Activated CD4-positive, alpha-beta T cell treated with anti-CD3 and anti-CD28 coated beads for 4 hours (primary cell): ENCODE measurements around the gene PPP6R1.

ENCODE experiments used
- DNase-seq, 2 donors: peaks; one replicate each; pipeline ENCODE4 v3.0.0-alpha.2; 2020

The PPP6R1 gene

DNA sequence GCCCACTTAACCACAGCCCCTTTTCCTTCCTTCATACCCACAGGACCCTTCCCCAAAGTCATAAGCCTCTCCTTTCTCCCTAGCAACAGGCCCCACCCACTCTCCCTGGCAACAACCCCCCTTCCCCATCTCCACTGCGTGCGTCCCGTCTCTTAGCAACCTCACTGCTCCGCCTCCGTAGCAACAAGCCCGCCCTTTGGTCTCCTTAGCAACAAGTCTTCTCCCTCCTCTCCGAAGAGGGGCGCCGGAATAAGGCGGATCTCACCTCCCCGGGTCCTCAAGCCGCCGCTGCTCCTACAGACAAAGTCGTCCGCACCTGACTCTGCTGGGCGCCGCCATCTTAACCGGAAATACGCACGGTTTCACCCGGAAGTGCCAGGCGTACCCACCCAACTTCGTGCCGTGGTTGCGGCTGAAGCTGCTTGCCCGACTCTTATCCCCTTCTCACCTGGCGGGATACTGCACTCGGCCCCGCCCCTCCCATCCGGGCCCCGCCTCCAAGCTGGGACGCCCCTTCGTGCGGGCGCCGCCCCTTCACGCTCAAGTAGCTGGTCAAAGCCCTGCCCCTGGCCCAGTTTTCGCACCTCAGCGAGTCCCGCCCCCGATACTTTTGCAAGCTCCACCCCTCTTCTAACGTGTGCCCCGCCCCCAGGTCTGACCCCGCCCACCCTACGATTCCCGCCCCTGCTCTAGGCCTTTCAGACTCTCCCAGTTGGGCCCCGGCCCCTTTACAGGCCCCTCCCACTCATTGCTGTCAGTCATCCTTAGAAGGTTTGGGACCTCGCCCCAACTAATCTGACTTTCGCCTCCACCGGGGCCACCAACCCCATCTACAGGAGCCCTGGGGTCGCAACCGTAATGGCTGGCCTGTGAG is 21.2 kb upstream of the PPP6R1 start, which contains the start of gene HSPBP1:
TSS of gene HSPBP1 (minus strand) at position 341 of the 874 bp plus-strand sequence. CDS start 502 bp downstream, outside the sequence.
- peak; percentile 90 to 93 for DNase-seq

DNA sequence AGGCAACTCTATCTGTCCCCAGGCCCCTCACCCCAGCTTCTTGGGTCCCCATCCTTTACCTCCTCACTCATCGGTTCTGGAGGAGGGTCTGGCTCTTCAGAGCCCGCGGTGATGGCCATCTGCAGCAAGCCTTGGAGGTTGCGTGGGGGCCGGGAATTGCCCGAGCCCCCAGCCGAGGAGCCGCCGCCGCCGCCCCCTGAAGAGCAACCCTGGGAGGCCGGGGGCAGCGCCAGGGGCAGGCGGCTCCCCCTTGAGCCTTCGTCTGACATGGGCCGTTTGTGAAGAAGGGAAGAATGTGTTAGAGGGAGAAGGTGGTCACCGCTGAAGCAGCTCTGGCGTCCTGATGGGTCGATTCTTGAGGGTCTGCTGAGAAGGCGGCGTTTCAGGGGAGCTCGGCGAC is 20.5 kb upstream of the PPP6R1 start:
- DNase-seq = no peak

DNA sequence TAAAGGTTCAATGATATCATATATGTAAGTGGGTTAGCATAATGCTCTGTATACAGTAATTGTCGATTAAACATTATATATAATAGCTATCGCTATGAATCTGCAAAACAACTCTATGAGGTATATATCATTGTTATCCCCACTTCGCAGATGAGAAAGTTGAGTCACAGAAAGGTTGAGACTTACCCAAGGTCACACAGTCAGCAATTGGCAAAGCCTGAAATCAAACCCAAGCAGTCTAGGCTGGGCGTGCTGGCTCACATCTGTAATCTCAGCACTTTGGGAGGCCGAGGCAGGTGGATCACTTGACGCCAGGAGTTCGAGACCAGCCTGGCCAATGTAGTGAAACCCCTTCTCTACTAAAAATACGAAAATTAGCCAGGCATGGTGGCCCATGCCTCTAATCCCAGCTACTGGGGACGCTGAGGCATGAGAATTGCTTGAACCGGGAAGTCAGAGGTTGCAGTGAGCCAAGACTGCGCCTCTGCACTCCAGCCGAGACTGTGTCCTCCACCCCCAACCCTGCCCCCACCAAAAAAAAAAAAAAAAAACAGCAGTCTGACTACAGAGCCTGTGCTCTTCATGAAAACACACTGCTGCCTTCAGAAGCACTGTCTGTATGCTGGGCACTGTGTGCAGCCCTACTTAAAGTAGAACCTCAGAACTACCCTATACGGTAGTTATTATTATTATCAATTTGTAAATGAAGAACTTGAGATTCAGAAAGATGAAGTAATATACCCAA is 19.7 kb upstream of the PPP6R1 start:
- no peak for DNase-seq

GRCh38 chr19:55277494-55277893 is 18.7 kb upstream of the PPP6R1 start:
- no peak for DNase-seq

DNA sequence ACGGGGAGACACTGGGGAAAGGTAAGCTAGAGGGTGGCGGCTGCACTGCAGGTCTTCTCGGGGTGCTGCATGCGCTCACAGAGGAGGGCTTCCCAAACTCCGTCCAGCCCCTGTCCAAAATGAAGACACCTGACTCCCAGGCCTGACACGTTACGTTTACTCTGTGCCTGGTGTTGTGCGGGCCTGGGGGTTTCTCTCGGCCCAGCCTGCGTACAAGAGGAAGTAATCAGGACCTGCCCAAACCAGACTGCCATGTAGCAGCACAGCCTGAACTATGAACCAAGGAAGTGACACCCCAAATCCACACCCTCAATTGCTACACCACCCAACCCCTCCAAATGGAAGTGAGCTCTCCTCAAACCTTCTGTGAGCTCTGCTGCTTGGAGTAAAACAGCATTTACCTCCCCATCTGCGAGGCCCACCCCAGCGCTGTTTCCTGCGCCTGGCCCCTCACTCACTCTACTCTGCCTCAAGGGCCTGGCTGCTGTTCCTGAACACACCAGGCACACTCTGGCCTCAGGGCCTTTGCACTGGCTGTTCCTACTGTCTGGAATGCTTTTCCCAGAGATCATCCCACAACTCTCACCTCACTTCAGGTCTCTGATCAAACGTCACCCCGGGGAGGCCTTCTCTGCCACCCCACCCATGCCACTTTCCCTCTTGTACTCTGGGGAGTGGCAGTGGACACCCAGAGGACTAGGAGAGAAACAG is 18.1 kb upstream of the PPP6R1 start:
- no peak for DNase-seq

GRCh38 chr19:55275851-55276719 is 17.3 kb upstream of the PPP6R1 start:
- DNase-seq = no peak

DNA sequence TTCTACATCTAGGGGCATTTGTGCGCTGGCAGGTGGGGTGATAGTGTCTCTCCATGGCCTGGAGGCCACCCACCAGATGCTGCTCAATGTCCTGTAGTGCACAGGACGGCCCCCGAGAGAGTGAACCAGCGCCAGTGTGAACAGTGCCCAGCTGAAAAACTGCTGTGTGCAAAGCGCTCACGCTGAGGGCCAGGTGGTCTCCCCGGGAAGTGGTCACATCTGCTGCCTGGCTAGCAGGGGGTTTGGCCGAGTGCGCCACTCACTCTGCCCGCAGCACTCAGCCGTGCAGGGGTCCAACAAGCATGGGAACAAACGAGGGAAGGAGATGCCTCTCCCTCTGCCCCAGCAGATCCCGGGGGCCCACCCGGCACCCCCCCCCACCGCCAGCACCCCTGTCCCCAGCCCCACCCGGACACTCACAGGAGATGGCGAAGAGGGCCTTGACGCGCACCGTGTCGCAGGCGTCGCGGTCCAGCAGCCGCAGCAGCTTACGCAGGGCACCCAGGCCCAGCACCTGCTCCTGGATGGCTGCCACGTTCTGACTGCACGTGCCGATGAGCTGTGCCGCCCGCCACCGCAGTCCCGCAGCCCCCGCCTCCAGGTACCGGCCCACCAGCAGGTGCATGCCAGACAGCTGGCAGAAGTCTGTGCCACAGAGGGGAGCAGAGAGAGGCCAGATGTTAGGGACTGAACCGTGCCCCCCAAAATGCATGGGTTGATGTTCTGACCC is 15.3 kb upstream of the PPP6R1 start:
- no peak for DNase-seq

- DNase-seq = no peak
Measured at GRCh38 chr19:55272142-55272541, 13.3 kb upstream of the PPP6R1 start.

GRCh38 chr19:55270172-55270942 is 11.5 kb upstream of the PPP6R1 start:
- DNase-seq = no peak

- no peak for DNase-seq
Measured at GRCh38 chr19:55269299-55269698, 10.5 kb upstream of the PPP6R1 start.

DNA sequence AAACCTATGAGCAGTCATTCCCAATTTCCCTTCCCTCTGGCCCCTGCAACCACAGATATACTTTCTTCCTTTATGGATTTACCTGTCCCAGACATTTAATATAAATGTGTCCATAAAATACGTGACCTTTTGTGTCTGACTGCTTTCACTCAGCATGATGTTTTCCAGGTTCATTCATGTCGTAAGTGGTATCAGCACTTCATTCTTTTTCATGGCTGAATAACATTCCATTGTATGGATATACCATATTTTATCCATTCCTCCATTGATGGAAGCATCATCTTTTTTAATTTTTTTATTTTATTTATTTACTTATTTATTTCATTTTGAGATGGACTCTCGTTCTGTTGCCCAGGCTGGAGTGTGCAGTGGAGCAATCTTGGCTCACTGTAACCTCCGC is 8.0 kb upstream of the PPP6R1 start:
- no peak for DNase-seq

DNA sequence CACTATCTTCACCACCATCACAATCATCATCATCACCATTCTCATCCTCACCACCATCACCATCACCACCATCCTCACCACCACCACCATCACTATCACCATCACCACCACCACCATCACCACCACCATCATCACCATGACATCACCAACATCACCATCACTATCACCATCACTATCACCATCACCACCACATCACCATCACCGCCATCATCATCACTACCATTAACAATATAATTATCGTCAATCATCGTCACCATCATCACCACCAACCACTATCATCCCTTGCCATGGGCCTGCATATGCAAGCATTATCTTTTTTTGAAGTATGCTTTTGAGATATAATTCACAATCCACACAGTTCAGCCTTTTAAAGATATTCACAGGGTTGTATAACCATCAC is 7.6 kb upstream of the PPP6R1 start:
- DNase-seq = no peak

- DNase-seq = no peak
Measured at GRCh38 chr19:55265723-55266386, 7.0 kb upstream of the PPP6R1 start.

- DNase-seq = no peak
Measured at GRCh38 chr19:55265173-55265572, 6.4 kb upstream of the PPP6R1 start.

- no peak for DNase-seq
Measured at GRCh38 chr19:55264531-55264930, 5.7 kb upstream of the PPP6R1 start.

DNA sequence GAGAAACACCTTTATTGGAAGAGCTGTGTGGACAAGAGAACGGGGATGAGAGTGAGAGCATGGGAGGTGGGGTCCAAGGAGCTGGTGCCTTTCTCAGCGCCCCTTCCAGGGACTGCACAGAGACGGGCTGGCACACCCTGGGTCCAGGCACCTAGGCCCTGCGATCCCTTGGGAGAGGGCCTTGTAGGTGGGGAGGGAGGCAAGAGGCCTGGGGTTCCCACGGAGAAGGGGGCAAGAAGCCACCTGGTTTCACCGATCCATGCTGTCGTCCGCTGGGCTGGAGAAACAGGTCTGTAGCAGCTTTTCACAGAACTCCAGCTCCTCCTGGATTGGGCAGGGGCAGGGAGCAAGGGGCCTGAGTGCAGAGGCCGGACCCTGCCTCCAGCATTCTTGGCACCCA is 3.5 kb upstream of the PPP6R1 start:
- DNase-seq = no peak

GRCh38 chr19:55261671-55262126 is 2.9 kb upstream of the PPP6R1 start:
- no peak for DNase-seq

DNA sequence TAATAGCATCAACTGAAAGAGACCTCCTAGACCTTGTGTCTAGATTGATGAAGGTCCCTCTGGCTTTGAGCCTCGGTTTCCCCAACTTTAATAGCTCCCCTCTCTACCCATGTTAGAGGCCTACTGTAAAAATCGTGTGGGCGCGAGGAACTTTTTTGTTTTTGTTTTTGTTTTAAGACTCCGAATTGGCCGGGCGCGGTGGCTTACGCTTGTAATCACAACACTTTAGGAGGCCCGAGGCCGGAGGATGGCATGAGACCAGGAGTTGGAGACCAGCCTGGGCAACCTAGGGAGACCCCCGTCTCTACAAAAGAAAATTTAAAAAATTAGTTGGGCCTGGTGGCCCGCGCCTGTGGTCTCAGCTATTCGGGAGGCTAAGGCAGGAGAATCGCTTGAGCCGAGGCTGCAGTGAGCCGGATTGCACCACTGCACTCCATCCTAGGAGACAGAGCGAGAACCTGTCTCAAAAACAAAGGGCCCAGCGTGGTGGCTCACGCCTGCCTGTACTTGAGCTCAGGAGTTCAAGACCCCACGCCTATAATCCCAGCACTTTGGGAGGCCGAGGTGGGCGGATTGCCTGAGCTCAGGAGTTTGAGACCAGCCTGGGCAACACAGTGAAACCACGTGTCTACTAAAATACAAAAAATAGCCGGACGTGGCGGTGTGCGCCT is 858 bp upstream of the PPP6R1 start:
- DNase-seq = no peak

GRCh38 chr19:55258476-55258827 is 365 bp downstream of the PPP6R1 start:
- peak in 1 of 2 donors; percentile 41 for DNase-seq
